GM18873 (cell line): ENCODE results near the gene SSMEM1.
"Not testable (repeated sequence)": the region's sequence is repeated elsewhere in the genome, so short reads cannot be mapped to it uniquely, and the experiment has no call there.

Source experiments
- ATAC-seq: cut with Tn5 transposase; IDR thresholded peaks from one replicate; pipeline ENCODE4 v1.9.1; 2021; ENCODE audit warnings: mild to moderate bottlenecking, moderate library complexity, moderate number of reproducible peaks; ENCODE audit not compliant: unreplicated experiment, low FRiP score

SSMEM1 gene

DNA sequence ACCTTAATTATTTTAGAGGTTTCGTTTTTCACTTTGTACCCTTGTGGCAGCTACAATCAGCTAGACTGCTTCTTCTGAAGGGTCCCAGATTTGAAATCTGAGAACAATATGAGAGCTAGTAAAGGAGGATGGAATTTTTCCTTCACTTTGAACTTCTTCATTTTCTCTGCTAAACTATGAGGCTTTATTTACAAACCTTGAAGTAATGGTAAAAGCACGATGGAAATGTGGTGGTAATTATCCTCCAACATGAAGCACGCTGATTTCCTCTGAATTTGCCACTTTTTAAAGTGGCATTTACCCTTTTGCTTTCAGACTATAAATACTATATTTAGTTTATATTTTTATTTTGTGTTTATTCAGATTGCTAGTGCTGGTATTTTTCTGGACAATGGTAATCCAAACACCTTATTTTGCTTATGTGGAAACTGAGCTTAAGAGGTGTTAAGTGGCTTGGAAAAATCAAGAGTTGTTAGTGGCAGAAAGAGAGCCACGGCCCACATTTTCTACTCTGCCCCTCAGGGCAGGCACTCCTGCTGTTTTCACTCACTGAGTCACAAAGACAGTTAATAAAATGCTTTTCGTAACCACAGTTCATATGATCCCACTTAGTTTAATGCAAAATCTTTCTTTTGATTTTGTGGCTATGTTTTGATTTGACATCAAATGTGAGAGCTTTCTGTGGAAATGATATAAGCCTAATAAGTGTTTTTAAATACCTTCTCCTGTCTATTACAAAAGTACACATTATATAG, 2.7 kb downstream of the SSMEM1 start:
- ATAC-seq = no peak

DNA sequence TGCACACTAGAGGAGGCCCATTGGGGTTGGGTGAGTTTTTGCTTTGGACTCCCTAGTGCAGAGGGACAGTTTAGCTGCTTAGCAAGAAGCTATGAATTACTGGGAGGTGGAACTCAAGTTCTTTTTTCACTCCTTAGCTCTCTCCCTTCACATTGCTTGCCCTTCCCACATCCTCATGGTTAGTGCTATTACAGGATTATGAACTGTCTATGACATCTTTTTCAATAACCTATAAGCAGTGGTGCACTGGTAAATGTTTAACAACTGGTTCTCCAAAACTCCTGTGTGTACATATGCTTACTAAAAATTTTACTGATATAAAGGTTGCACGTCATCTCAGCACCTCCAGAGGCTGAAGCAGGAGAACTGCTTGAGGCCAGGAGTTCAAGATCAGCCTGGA, 6.2 kb downstream of the SSMEM1 start:
- ATAC-seq = no peak

DNA sequence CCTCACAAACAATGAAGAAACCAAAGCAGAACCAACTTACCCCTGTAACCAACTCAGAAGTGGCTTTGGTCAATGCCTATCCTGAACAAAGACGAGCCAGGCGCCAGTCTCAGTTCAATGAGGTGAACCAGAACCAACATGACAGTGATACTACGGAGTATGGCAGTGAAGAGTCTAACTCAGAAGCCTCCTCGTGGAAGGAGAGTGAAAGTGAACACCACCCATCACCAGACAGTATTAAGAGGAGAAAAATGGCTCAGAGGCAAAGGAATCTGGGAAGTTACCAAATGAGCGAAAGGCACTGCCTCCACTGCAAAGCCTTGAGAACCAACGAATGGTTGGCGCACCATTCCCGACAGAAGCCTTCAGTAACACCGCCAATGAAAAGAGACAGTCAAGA, 8.4 kb downstream of the SSMEM1 start:
- no peak for ATAC-seq

DNA sequence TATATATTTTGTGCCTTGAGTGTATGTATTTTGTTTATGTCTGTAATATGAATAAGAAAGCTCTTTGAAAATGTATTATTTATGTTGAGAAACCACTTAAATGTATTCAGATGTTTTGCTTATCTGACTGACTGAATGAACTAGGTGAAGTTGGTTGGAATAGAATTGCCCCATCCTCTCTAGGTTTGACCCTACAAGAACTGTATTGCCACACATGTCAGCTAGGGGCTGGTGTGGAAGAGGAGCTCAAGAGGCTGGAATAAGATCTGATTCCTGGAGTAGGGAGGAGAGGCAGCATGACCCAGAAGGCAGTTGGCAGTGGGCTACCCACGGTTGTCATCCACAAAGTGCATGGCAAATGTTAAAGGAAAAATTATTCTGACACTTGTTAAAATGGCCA, 9.1 kb downstream of the SSMEM1 start:
- no peak for ATAC-seq

GRCh38 chr7:130218806-130219620, 11.4 kb downstream of the SSMEM1 start:
- no peak for ATAC-seq

- no peak for ATAC-seq
These were observed 12.2 kb downstream of the SSMEM1 start for GRCh38 chr7:130219871-130220270.

DNA sequence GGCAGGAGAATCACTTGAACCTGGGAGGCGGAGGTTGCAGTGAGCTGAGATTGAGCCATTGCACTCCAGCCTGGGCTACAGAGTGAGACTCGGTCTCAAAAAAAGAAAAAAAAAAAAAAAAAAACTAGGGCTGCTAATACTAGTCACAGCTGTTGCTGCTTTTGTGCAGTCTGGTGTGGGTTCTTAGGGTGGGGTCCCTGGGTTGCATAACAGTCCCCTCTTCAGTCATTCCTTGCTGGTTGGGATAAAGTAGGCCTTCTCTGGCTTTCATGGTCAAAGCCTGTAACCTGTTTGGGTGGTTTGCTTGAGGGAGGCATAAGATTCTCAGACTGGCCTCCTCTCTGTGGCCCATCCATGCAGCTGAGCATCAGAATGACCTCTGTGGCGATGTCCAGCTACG, 14.1 kb downstream of the SSMEM1 start:
- ATAC-seq = no peak

DNA sequence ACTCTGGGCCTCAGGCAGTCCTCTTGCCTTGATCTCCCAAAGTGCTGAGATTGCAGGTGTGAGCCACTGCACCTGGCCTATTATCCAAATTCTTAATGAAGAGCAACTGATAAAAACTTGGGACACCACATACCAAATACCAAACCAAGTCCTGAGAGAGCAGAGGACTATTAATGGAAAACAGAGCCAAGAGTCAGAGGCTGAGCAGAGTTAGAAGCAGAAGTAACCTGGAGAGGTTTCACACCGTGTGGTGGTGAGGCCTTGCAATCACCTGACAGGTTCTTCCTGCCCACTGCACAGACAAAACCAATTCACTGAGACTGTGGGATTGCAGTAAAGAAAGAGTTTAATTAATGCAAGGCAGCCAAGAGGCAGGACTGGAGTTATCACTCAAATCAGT, 16.0 kb downstream of the SSMEM1 start:
- ATAC-seq = no peak

DNA sequence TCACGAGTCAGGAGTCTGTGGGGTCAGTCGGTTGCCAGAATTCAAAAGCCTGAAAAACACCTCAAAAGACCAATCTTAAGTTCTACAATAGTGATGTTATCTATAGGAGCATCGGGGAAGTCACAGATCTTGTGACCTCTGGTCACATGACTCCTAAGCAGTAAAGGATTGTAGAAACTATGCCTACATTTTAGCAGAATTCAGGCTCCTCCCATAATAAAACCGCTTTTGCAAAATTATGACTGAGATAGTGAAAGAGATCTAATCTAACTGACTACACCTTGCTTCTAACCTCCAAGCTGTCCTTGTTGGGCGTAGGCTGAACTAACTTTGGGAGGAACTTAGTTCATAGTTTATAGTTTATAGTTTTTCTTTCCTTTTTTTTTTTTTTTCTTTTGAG, 16.6 kb downstream of the SSMEM1 start:
- ATAC-seq = no peak

- not testable (repeated sequence) for ATAC-seq
These were observed 17.3 kb downstream of the SSMEM1 start for GRCh38 chr7:130224923-130225322.

DNA sequence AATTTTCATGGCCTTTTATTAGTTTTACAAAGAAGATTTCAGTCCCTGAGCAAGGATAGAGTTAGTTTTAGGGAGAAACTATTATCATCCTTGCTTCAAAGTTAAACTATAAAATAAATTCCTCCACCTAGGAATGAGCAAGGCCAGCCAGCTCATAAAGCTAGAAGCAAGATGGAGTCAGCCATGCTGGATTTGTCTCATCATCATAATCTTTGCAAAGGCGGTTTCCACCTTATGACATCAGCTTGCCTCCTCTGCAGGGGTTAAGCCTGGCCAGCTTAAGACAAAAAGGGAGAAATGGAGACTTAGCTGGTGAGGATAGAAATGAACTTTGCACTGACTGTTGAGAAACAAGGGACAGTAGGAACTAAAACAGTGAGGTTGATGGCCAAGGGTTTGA, 18.7 kb downstream of the SSMEM1 start:
- ATAC-seq = no peak

DNA sequence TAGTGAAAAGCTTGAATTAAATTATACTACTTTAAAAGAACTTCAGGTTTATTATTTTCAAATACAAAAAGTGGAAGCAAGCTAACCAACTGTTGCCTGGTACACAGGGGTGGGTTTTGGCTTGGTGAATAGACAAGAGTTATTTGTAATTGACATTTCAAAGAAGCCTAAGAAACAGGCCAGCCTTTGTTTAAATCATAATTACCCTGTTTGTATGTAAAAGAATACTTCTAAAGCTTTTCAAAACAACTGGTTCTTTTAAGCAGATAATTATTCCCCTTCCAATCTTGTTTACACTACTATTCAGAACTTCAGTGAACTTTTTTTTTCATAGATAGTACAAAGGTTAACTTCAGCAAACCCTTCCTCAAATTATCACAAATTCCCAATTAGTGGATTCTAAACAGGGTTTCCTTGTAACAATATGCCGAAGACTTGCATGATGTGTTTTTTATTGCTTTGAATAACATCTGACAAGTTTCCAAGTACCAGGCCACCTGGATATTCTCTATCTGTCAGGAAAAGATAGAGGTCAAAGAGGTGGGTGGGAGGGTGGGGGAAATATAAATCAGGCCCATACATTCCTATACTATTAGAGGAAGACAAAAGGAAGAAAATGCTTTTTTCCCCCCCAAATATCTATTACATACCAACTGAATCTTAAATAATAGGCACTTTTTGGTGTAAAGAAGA, 20.4 kb downstream of the SSMEM1 start:
- ATAC-seq = no peak

DNA sequence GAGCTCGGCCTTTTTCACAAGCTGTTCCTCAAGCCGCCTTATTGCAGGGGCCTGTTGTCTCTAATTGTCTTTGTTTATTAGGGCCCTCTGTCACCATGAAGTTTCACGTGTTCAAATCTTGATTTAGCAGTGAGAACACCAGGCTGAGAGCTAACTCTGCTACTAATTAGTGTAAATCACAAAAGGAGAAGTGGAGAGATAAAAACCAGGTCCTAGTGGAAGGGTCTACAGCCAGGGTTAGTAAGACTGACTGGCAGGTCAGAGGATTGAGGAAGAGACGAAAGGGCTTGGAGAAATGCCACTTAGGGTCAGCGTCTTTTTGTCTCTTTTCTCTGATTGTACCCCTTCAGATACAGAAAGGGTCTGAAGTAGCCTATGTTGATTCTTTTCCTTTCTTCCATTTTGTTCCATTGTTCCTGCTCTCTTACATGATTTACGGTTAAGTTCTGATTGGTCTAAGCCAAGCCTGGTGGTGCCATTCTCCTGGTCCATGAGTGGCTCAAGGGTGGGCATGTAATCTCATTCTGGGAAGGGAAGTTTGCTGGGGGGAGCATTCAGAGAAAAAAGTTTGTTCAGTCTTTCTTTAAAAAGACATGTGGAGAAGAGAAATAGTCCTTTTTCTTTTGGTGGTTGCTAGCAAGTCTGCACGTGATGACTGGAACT, 21.3 kb downstream of the SSMEM1 start:
- no peak for ATAC-seq

- not testable (repeated sequence) for ATAC-seq
These were observed 22.3 kb downstream of the SSMEM1 start for GRCh38 chr7:130229981-130230380.

- no peak for ATAC-seq
These were observed 24.1 kb downstream of the SSMEM1 start for GRCh38 chr7:130231792-130232191.

GRCh38 chr7:130232209-130232608, 24.5 kb downstream of the SSMEM1 start:
- ATAC-seq = no peak

- no peak for ATAC-seq
These were observed 26.4 kb downstream of the SSMEM1 start for GRCh38 chr7:130234078-130234477.

DNA sequence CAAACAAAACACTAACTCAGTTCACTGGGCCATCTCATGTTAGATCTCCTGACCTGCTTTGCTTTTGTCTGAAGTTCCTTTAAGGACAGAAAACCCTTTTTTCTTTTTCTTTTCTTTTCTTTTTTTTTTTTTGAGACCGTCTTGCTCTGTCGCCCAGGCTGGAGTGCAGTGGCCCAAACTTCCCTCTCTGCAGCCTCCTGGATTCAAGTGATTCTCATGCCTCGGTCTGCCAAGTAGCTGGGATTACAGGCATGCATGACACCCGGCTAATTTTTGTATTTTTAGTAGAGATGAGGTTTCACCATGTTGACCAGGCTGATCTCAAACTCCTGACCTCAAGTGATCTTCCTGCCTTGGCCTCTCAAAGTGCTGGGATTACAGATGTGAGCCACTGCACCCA, 28.7 kb downstream of the SSMEM1 start:
- ATAC-seq = not testable (repeated sequence)

DNA sequence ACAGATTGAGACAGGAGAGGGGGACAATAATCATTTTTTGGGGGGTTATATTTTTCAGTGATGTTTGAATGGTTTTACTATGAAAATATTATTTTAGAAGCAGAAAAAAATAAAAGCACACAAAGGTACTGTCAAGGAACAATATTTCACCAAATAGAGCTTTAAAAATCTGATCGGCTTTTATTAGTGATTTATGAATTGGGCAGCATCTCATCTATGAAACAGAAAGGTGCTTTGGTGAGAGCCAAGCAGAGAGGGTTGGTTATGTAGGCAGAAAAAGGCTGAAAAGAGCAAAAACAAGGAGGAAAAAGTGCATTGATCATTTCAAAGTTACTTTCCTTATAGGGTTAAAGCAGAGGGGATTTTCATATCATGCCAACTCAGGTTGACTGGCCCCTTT, 32.6 kb downstream of the SSMEM1 start:
- ATAC-seq = no peak

- no peak for ATAC-seq
These were observed 34.7 kb downstream of the SSMEM1 start for GRCh38 chr7:130242198-130243014.
